Glutamatergic neuron (in vitro differentiated cells): ENCODE data around the gene MAB21L3. TPM values are rescaled to one million over a fixed set of nuclear protein-coding genes. Genes with fewer than 3 reads are reported as not detected.

Experiments
- DNase-seq: peaks from one replicate; pipeline ENCODE4 v3.0.0; 2022
- H3K27ac Mint-ChIP-seq: one replicate; pipeline ENCODE4 v1.8.0; 2020; ENCODE audit warnings: mild to moderate bottlenecking, mixed read lengths, inconsistent platforms; ENCODE audit not compliant: unreplicated experiment
- H3K27me3 Mint-ChIP-seq: one replicate; pipeline ENCODE4 v1.8.0; 2020; ENCODE audit warnings: mild to moderate bottlenecking, moderate library complexity, mixed read lengths, inconsistent platforms; ENCODE audit not compliant: unreplicated experiment
- H3K36me3 Mint-ChIP-seq: one replicate; pipeline ENCODE4 v1.8.0; 2020; ENCODE audit warnings: mild to moderate bottlenecking, mixed read lengths, inconsistent platforms; ENCODE audit not compliant: unreplicated experiment
- H3K4me1 Mint-ChIP-seq: one replicate; pipeline ENCODE4 v1.8.0; 2020; ENCODE audit warnings: mild to moderate bottlenecking, low read depth, mixed read lengths, inconsistent platforms; ENCODE audit not compliant: unreplicated experiment
- H3K4me3 Mint-ChIP-seq: one replicate; pipeline ENCODE4 v1.8.0; 2020; ENCODE audit warnings: mild to moderate bottlenecking, mixed read lengths, inconsistent platforms; ENCODE audit not compliant: unreplicated experiment
- H3K9me3 Mint-ChIP-seq: one replicate; pipeline ENCODE4 v1.8.0; 2020; ENCODE audit warnings: mild to moderate bottlenecking, moderate library complexity, mixed read lengths, inconsistent platforms; ENCODE audit not compliant: unreplicated experiment
- CTCF ChIP-seq: fragments of 200-600 bp; sonication (generic); IDR thresholded peaks from one replicate; pipeline ENCODE4 v1.5.0; 2021; ENCODE audit not compliant: partially characterized antibody, unreplicated experiment
- total RNA-seq: library from RNA; stranded (reverse); fragmentation: NEBNext Ultra II Directional; extraction: Animal tissue kit (Norgen Biotek cat#: 25700); gene quantifications from one replicate; pipeline ENCODE4 v1.2.1, GENCODE V29; 2021; ENCODE audit not compliant: unreplicated experiment

MAB21L3 gene
- total RNA-seq, 1 donor from 2014 or later = 0.22 TPM

GRCh38 chr1:116179419-116179818, 68.2 kb downstream of the MAB21L3 start:
- H3K27me3 Mint-ChIP-seq = peaks cover 4% of the 10 kb centered on the region
- H3K36me3 Mint-ChIP-seq = no peaks in the 10 kb centered on the region
- TF ChIP-seq CTCF = no peak
- H3K9me3 Mint-ChIP-seq = no peaks in the 10 kb centered on the region
- no peaks in the 10 kb centered on the region for H3K4me1 Mint-ChIP-seq
- H3K4me3 Mint-ChIP-seq = no peak overlapping the region
- DNase-seq = no peak
- no peak overlapping the region for H3K27ac Mint-ChIP-seq

- no peak for DNase-seq
- no peaks in the 10 kb centered on the region for H3K9me3 Mint-ChIP-seq
- peaks cover 4% of the 10 kb centered on the region for H3K27me3 Mint-ChIP-seq
- no peaks in the 10 kb centered on the region for H3K36me3 Mint-ChIP-seq
- H3K4me1 Mint-ChIP-seq = no peaks in the 10 kb centered on the region
- TF ChIP-seq CTCF = no peak
- no peak overlapping the region for H3K27ac Mint-ChIP-seq
- no peak overlapping the region for H3K4me3 Mint-ChIP-seq
Measured at GRCh38 chr1:116179964-116180363, 68.8 kb downstream of the MAB21L3 start.

- Mint-ChIP-seq H3K9me3 (peaks cover 2% of the 10 kb centered on the region), H3K4me3 (no peak overlapping the region), H3K4me1 (no peaks in the 10 kb centered on the region), H3K27ac (no peak overlapping the region), H3K36me3 (no peaks in the 10 kb centered on the region), H3K27me3 (peaks cover 4% of the 10 kb centered on the region)
- TF ChIP-seq CTCF = no peak
- DNase-seq = no peak
Measured at GRCh38 chr1:116182019-116182714, 71.0 kb downstream of the MAB21L3 start.

Other genes starting within 250 kb of the MAB21L3 start
- gene SLC22A15, start 134.9 kb upstream of the MAB21L3 start, total RNA-seq = 49.4 TPM